H9 (cell line): ENCODE results near the gene PPIF. TPM values are rescaled to one million over a fixed set of nuclear protein-coding genes. Genes with fewer than 3 reads are reported as not detected.

Experiments
- DNase-seq: peaks from one replicate; pipeline ENCODE4 v3.0.0-alpha.2; 2017
- H2AFZ ChIP-seq: one replicate; pipeline ENCODE4 v1.6.1; 2013; ENCODE audit warnings: mild to moderate bottlenecking, low read length, control low read depth, moderate library complexity
- H2AK5ac ChIP-seq: 2 replicates; pipeline ENCODE4 v1.6.1; 2013; ENCODE audit warnings: low read length, control low read depth, mixed read lengths; ENCODE audit not compliant: insufficient read length
- H2BK120ac ChIP-seq: one replicate; pipeline ENCODE4 v1.6.1; 2013; ENCODE audit warnings: low read depth, mild to moderate bottlenecking, low read length, control low read depth, inconsistent platforms; ENCODE audit not compliant: poor library complexity, severe bottlenecking
- H2BK12ac ChIP-seq: 2 replicates; pipeline ENCODE4 v1.6.1; 2013; ENCODE audit warnings: low read length, control low read depth, mixed read lengths, low read depth; ENCODE audit not compliant: insufficient read length
- H2BK15ac ChIP-seq: 2 replicates; pipeline ENCODE4 v1.6.1; 2013; ENCODE audit warnings: low read depth, low read length, control low read depth
- H2BK20ac ChIP-seq: one replicate; pipeline ENCODE4 v1.6.1; 2013; ENCODE audit warnings: low read depth, mild to moderate bottlenecking, low read length, control low read depth, inconsistent platforms; ENCODE audit not compliant: poor library complexity, severe bottlenecking
- H2BK5ac ChIP-seq: 2 replicates; pipeline ENCODE4 v1.6.1; 2013; ENCODE audit warnings: low read length, control low read depth, mixed read lengths; ENCODE audit not compliant: insufficient read length
- H3K14ac ChIP-seq: 2 replicates; pipeline ENCODE4 v1.6.1; 2013; ENCODE audit warnings: low read length, control low read depth; ENCODE audit not compliant: insufficient read depth
- H3K18ac ChIP-seq: 2 replicates; pipeline ENCODE4 v1.6.1; 2013; ENCODE audit warnings: low read depth, mild to moderate bottlenecking, mixed read lengths, low read length, control low read depth; ENCODE audit not compliant: insufficient read length
- H3K23ac ChIP-seq: 2 replicates; pipeline ENCODE4 v1.6.1; 2013; ENCODE audit warnings: low read length, control low read depth, mixed read lengths, low read depth; ENCODE audit not compliant: insufficient read length
- H3K23me2 ChIP-seq: 2 replicates; pipeline ENCODE4 v1.6.1; 2013; ENCODE audit warnings: low read depth, mild to moderate bottlenecking, mixed read lengths, low read length, control low read depth; ENCODE audit not compliant: insufficient read length, poor library complexity, severe bottlenecking
- H3K27ac ChIP-seq: 2 replicates; pipeline ENCODE4 v1.5.1; 2013; ENCODE audit warnings: low read length, control low read depth, mixed read lengths, low read depth; ENCODE audit not compliant: insufficient read length
- H3K27me3 ChIP-seq: 2 replicates; pipeline ENCODE4 v1.6.1; 2013; ENCODE audit warnings: low read length, control low read depth, inconsistent platforms; ENCODE audit not compliant: insufficient read depth
- H3K4ac ChIP-seq: 2 replicates; pipeline ENCODE4 v1.6.1; 2013; ENCODE audit warnings: low read depth, mild to moderate bottlenecking, control low read depth, inconsistent platforms, low read length, moderate library complexity
- H3K4me1 ChIP-seq: 2 replicates; pipeline ENCODE4 v1.6.1; 2013; ENCODE audit warnings: low read length, control low read depth, inconsistent platforms; ENCODE audit not compliant: insufficient read depth
- H3K4me2 ChIP-seq: 2 replicates; pipeline ENCODE4 v1.6.1; 2013; ENCODE audit warnings: low read length, control low read depth, mixed read lengths; ENCODE audit not compliant: insufficient read length, insufficient read depth
- H3K56ac ChIP-seq: 2 replicates; pipeline ENCODE4 v1.6.1; 2013; ENCODE audit warnings: low read depth, mild to moderate bottlenecking, mixed read lengths, low read length, control low read depth; ENCODE audit not compliant: insufficient read length
- H3K79me1 ChIP-seq: 2 replicates; pipeline ENCODE4 v1.6.1; 2013; ENCODE audit warnings: low read depth, mild to moderate bottlenecking, moderate library complexity, low read length, control low read depth, inconsistent platforms; ENCODE audit not compliant: insufficient read depth, poor library complexity, severe bottlenecking
- H3K79me2 ChIP-seq: 2 replicates; pipeline ENCODE4 v1.6.1; 2013; ENCODE audit warnings: low read length, control low read depth, inconsistent platforms; ENCODE audit not compliant: insufficient read depth
- H3K9ac ChIP-seq: 2 replicates; pipeline ENCODE4 v1.6.1; 2013; ENCODE audit warnings: low read length, control low read depth, mixed read lengths; ENCODE audit not compliant: insufficient read length; ENCODE audit errors: extremely low read depth
- H3K9me3 ChIP-seq: one replicate; pipeline ENCODE4 v1.6.1; 2013; ENCODE audit warnings: low read depth, low read length, inconsistent platforms; ENCODE audit not compliant: control insufficient read depth
- H3T11ph ChIP-seq: one replicate; pipeline ENCODE4 v1.6.1; 2013; ENCODE audit warnings: mild to moderate bottlenecking, low read length, control low read depth, inconsistent platforms
- H4K20me1 ChIP-seq: one replicate; pipeline ENCODE4 v1.6.1; 2013; ENCODE audit not compliant: control insufficient read depth, insufficient read length, insufficient read depth
- H4K5ac ChIP-seq: 2 replicates; pipeline ENCODE4 v1.6.1; 2013; ENCODE audit warnings: low read depth, mild to moderate bottlenecking, mixed read lengths, low read length, control low read depth; ENCODE audit not compliant: insufficient read length
- H4K8ac ChIP-seq: replicated peaks from 2 replicates; pipeline ENCODE4 v1.6.1; 2013; ENCODE audit warnings: low read length, control low read depth, mixed read lengths, low read depth; ENCODE audit not compliant: insufficient read length
- H4K91ac ChIP-seq: 2 replicates; pipeline ENCODE4 v1.6.1; 2013; ENCODE audit warnings: low read depth, mild to moderate bottlenecking, moderate library complexity, mixed read lengths, low read length, control low read depth; ENCODE audit not compliant: insufficient read length
- H3K27ac Mint-ChIP-seq, 3 experiments: 2 replicates in 2 of 3; 3 replicates in 1 of 3; pipeline ENCODE4 v1.8.0; 2020 to 2021; ENCODE audit warnings: mixed read lengths in 3 of 3, mild to moderate bottlenecking in 1 of 3, moderate library complexity in 1 of 3
- H3K27me3 Mint-ChIP-seq: 2 replicates; pipeline ENCODE4 v1.8.0; 2021; ENCODE audit warnings: low read depth, mild to moderate bottlenecking, moderate library complexity, mixed read lengths
- H3K36me3 Mint-ChIP-seq, 3 experiments: 2 replicates in 2 of 3; 3 replicates in 1 of 3; pipeline ENCODE4 v1.8.0; 2020 to 2021; ENCODE audit warnings: low read depth in 3 of 3, mixed read lengths in 3 of 3; ENCODE audit not compliant: insufficient read depth in 1 of 3
- H3K4me1 Mint-ChIP-seq, 2 experiments: 2 replicates each; pipeline ENCODE4 v1.8.0; 2020; ENCODE audit warnings: mixed read lengths in 2 of 2
- H3K4me3 Mint-ChIP-seq, 2 experiments: 2 replicates in 1 of 2; 3 replicates in 1 of 2; pipeline ENCODE4 v1.8.0; 2020 to 2021; ENCODE audit warnings: mild to moderate bottlenecking in 2 of 2, mixed read lengths in 2 of 2, moderate library complexity in 1 of 2
- H3K9me3 Mint-ChIP-seq, 2 experiments: 2 replicates in 1 of 2; 3 replicates in 1 of 2; pipeline ENCODE4 v1.8.0; 2020; ENCODE audit warnings: mild to moderate bottlenecking in 2 of 2, mixed read lengths in 2 of 2, moderate library complexity in 1 of 2
- CTCF ChIP-seq: fragments of 200-600 bp; sonication (generic); conservative IDR thresholded peaks from 3 replicates; pipeline ENCODE4 v1.8.0; 2021; ENCODE audit warnings: antibody characterized with exemption, mild to moderate bottlenecking
- WGBS: extraction: QIAGEN DNeasy Blood & Tissue Kit; methylation state at CpG from one replicate; pipeline ENCODE4 v1.1.7; 2013; ENCODE audit warnings: missing lambda C conversion rate, low lambda C conversion rate, mixed read lengths; ENCODE audit not compliant: insufficient read length; ENCODE audit errors: extremely low coverage; 5-methylcytosine and 5-hydroxymethylcytosine counted together
- total RNA-seq: library from RNA; stranded (reverse); gene quantifications from 2 replicates; pipeline ENCODE4 v1.2.1, GENCODE V29; 2021

PPIF gene
- total RNA-seq, 1 experiment from 2014 or later: 79.7 TPM

- Histone ChIP-seq H3K18ac (no peak overlapping the region), H2AFZ (no peak overlapping the region), H3K9me3 (no peaks in the 10 kb centered on the region), H3K9ac (no peak overlapping the region), H3T11ph (no peak overlapping the region), H3K79me1 (no peaks in the 10 kb centered on the region), H3K56ac (no peak overlapping the region), H4K20me1 (no peaks in the 10 kb centered on the region), H3K23me2 (no peaks in the 10 kb centered on the region), H2AK5ac (no peak overlapping the region), H3K27ac (no peak overlapping the region), H2BK120ac (no peak overlapping the region), H3K79me2 (no peaks in the 10 kb centered on the region), H3K4me1 (no peaks in the 10 kb centered on the region), H4K5ac (no peak overlapping the region), H3K23ac (no peak overlapping the region), H2BK20ac (no peak overlapping the region), H4K8ac (no peak overlapping the region), H2BK5ac (no peak overlapping the region), H3K4ac (no peak overlapping the region), H4K91ac (no peak overlapping the region), H2BK12ac (no peak overlapping the region), H3K4me2 (no peak overlapping the region), H3K27me3 (no peaks in the 10 kb centered on the region), H3K14ac (no peak overlapping the region), H2BK15ac (no peak overlapping the region)
- WGBS: no CpG with 5 or more reads among the region's 16 CpGs
- H3K27me3 Mint-ChIP-seq: peaks cover 3% of the 10 kb centered on the region
- H3K36me3 Mint-ChIP-seq: no peaks in the 10 kb centered on the region; a peak in 2 of 7 replicates
- DNase-seq: peak; percentile 24
- H3K27ac Mint-ChIP-seq: peak overlapping the region in 1 of 3 experiments; percentile 72; a peak in 1 of 7 replicates
- no peaks in the 10 kb centered on the region for H3K9me3 Mint-ChIP-seq
- no peak overlapping the region for H3K4me3 Mint-ChIP-seq
- H3K4me1 Mint-ChIP-seq: peaks cover 0 to 3% of the 10 kb centered on the region in 2 experiments; a peak in 1 of 4 replicates
- TF ChIP-seq CTCF: no peak
Observed at GRCh38 chr10:79390551-79391229, 43.4 kb downstream of the PPIF start.
